Measurements from ENCODE around the gene SLC25A40. TPM values are rescaled to one million over a fixed set of nuclear protein-coding genes. Genes with fewer than 3 reads are reported as not detected.

The SLC25A40 gene
- total RNA-seq, 1 experiment from 2014 or later = 47.7 TPM

DNA sequence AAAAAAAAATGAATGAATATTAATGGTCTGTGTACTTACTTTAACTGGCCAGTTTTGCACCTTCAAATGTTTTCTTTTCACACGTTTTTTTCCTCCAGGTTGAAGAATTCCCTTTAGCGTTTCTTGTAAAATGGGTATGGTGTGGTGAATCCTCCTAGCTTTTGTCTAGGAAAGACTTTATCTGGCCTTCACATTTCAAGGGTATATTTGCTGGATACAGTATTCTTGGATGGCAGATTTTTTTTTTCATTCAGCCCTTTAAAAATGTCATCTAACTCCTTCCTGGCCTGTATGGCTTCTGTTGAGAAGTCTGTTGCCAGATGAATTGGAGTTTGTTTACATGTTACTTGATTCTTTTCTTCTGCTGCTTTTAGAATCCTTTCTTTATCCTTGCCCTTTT, 10.1 kb downstream of the SLC25A40 start:
- BruUV-seq (replicated peaks) = no TSS peak
- no peak for DNase-seq
- H3K27ac ChIP-seq = no peak overlapping the region

DNA sequence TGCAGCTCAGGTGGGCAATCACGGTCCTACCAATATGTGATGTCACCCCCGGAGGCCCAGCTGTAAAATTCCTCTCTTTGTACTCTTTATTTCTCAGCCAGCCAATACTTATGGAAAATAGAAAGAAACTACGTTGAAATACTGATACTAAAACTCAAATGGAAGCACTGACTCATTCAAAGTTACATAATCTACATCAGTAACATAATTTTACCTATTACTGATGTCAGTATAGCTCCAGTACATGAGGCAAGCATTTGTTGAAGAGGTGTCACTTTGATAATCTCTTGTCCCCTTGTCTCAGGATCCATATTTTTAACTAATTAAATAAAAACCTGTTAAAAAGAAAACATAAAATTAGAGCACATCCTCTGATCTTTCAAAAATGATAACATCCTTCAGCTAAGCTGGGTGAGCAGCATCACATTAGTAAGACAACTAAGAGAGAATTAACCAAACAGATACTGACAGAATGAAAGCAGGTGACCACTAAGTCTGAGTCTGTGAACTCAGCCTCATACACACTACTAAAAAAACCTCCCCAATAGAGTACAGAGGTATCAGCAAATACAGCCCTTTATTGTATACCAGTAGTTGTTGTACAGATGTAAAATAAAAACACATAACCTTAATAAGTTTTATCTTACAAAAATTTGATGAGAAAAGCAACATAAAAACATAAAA, 17.6 kb downstream of the SLC25A40 start:
- Histone ChIP-seq H3K36me3 (ENCODE audit: low read depth) (peaks cover 1% of the 10 kb centered on the region; the same call in 1 of the 2 replicates), H3K9me3 (ENCODE audit: insufficient read depth, low read depth) (peaks cover under 1% of the 10 kb centered on the region), H3F3A (ENCODE audit: insufficient read depth, low read depth) (no peaks in the 10 kb centered on the region; the same call in 1 of the 2 replicates), H2AFZ (no peak overlapping the region), H3K4me3 (no peak overlapping the region), H4K20me1 (ENCODE audit: insufficient read depth) (no peaks in the 10 kb centered on the region), H3K79me2 (ENCODE audit: low read depth) (no peaks in the 10 kb centered on the region), H3K27ac (no peak overlapping the region), H3K9me2 (ENCODE audit: insufficient read depth) (no peaks in the 10 kb centered on the region), H3K4me2 (no peak overlapping the region), H3K4me1 (replicated peaks; ENCODE audit: insufficient read depth) (peaks cover under 1% of the 10 kb centered on the region; the same call in 1 of the 2 replicates), H3K27me3 (ENCODE audit: insufficient read depth, low read depth) (no peaks in the 10 kb centered on the region)
- intact Hi-C loops (cut with micrococcal nuclease; ENCODE audit: unreplicated experiment) = no loop called here
- CTCF ChIA-PET = no interaction called here
- no peak for DNase-seq
- BruUV-seq (replicated peaks) = no TSS peak
- POLR2A ChIA-PET (ENCODE audit: unreplicated experiment) = interaction anchor here (0.7 kb wide), 1 partner anchor 10 kb away, joined by 4 read pairs; no protein-coding TSS in a partner anchor
- TF ChIP-seq EZH2 (IDR thresholded peaks at IDR 0.05; ENCODE audit: low read depth) = no peak
- TF ChIP-seq, protein P1, sequence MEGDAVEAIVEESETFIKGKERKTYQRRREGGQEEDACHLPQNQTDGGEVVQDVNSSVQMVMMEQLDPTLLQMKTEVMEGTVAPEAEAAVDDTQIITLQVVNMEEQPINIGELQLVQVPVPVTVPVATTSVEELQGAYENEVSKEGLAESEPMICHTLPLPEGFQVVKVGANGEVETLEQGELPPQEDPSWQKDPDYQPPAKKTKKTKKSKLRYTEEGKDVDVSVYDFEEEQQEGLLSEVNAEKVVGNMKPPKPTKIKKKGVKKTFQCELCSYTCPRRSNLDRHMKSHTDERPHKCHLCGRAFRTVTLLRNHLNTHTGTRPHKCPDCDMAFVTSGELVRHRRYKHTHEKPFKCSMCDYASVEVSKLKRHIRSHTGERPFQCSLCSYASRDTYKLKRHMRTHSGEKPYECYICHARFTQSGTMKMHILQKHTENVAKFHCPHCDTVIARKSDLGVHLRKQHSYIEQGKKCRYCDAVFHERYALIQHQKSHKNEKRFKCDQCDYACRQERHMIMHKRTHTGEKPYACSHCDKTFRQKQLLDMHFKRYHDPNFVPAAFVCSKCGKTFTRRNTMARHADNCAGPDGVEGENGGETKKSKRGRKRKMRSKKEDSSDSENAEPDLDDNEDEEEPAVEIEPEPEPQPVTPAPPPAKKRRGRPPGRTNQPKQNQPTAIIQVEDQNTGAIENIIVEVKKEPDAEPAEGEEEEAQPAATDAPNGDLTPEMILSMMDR (conservative IDR thresholded peaks at IDR 0.05) = no peak

More for the DNA sequence above, 10.1 kb downstream of the SLC25A40 start:
- CTCF ChIA-PET = no interaction called here
- Histone ChIP-seq H3F3A (ENCODE audit: insufficient read depth, low read depth) (no peaks in the 10 kb centered on the region), H3K4me3 (no peak overlapping the region), H3K36me3 (ENCODE audit: low read depth) (peaks cover 13% of the 10 kb centered on the region; the same call in 1 of the 2 replicates), H4K20me1 (ENCODE audit: insufficient read depth) (no peaks in the 10 kb centered on the region), H3K4me2 (no peak overlapping the region), H3K4me1 (replicated peaks; ENCODE audit: insufficient read depth) (no peaks in the 10 kb centered on the region), H3K9me3 (ENCODE audit: insufficient read depth, low read depth) (no peaks in the 10 kb centered on the region), H2AFZ (no peak overlapping the region), H3K9me2 (ENCODE audit: insufficient read depth) (no peaks in the 10 kb centered on the region), H3K79me2 (ENCODE audit: low read depth) (no peaks in the 10 kb centered on the region), H3K27me3 (ENCODE audit: insufficient read depth, low read depth) (no peaks in the 10 kb centered on the region)
- intact Hi-C loops (cut with micrococcal nuclease; ENCODE audit: unreplicated experiment) = no loop called here
- POLR2A ChIA-PET (ENCODE audit: unreplicated experiment) = no interaction called here
- no peak for TF ChIP-seq EZH2 (IDR thresholded peaks at IDR 0.05; ENCODE audit: low read depth)
- TF ChIP-seq, protein P1 (conservative IDR thresholded peaks at IDR 0.05) = no peak

DNA sequence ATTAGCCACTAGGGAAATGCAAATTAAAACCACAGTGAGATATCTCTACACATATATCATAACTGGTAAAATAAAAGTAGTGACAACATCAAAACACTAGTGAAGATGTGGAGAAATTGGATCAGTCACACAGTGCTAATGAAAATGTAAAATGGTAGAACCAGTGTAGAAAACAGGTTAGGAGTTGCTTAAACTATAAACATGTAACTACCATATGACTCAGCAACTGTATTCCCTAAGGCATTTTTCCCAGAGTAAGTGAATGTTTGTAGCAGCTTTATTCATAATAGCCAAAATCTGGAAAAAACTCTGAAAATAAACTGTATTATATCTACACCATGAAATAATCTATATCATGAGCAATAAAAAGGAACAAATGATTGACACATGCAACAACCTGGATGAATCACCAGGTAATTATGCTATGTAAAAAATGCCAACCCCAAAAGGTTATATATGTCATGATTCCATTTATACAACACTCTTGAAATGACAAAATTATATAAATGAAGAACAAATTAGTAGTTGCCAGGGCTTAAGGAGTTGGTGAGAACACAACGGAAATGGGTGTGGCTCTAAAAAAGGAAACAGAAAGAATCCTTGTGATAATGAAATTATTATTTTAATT, 22.8 kb downstream of the SLC25A40 start:
- Histone ChIP-seq H3K9me3 (ENCODE audit: insufficient read depth, low read depth) (peaks cover 7% of the 10 kb centered on the region), H3K4me2 (no peak overlapping the region), H3K27ac (no peak overlapping the region), H3F3A (ENCODE audit: insufficient read depth, low read depth) (no peaks in the 10 kb centered on the region; the same call in 1 of the 2 replicates), H3K27me3 (ENCODE audit: insufficient read depth, low read depth) (no peaks in the 10 kb centered on the region), H3K36me3 (ENCODE audit: low read depth) (peaks cover 3% of the 10 kb centered on the region; the same call in 1 of the 2 replicates), H3K4me3 (no peak overlapping the region), H2AFZ (no peak overlapping the region), H3K9me2 (ENCODE audit: insufficient read depth) (no peaks in the 10 kb centered on the region), H3K79me2 (ENCODE audit: low read depth) (no peaks in the 10 kb centered on the region), H3K4me1 (replicated peaks; ENCODE audit: insufficient read depth) (peaks cover 7% of the 10 kb centered on the region), H4K20me1 (ENCODE audit: insufficient read depth) (no peaks in the 10 kb centered on the region)
- intact Hi-C loops (cut with micrococcal nuclease; ENCODE audit: unreplicated experiment) = no loop called here
- CTCF ChIA-PET = no interaction called here
- BruUV-seq (replicated peaks) = no TSS peak
- DNase-seq = no peak
- TF ChIP-seq EZH2 (IDR thresholded peaks at IDR 0.05; ENCODE audit: low read depth) = no peak
- TF ChIP-seq, protein P1 (conservative IDR thresholded peaks at IDR 0.05) = no peak
- POLR2A ChIA-PET (ENCODE audit: unreplicated experiment) = interaction anchor here (0.6 kb wide), 1 partner anchor 844 kb away, joined by 4 read pairs; no protein-coding TSS in a partner anchor

All from PC-9 (cell line).